ENCODE measurements around the gene MLX.

DNA sequence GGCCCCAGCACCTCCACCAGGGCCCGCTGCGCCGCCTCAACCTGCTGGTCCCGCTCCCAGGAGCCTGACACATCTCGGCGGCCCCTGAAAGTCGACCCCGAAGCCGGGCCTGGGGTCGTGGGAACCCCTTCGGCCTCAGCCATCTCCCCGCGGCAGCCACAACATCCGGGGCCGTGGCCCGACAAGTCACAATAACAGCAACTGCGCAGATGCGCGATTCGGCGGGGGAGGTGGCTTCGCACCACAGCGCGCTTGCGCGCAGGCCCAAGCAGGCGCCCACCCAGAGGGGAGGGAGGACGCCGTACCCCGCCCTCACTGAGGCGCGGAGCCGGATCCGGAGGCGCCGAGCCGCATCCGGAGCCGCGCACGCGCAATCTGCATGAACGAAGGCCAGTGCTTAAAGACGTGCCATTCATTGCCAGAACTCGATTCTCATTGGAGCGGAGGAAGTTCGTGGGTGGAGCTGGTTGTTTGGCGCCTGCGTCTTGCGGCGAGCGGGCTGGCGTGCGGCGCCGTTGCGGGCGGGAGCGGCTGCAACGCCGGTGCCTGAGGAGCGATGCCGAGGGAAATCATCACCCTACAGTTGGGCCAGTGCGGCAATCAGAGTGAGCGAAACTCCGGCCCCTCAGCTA lies 42.4 kb downstream of the MLX start, which contains the start of the genes RETREG3 and TUBG1:
- TF ChIP-seq CTCF (IDR thresholded peaks at IDR 0.05): peak in 5 of 7 experiments; percentile 13 to 57 (median 50)
- peak; percentile 67 to 90 (median 86) for TF ChIP-seq POLR2A (IDR thresholded peaks at IDR 0.05)
